Measurements from ENCODE around the gene CDADC1.

DNA sequence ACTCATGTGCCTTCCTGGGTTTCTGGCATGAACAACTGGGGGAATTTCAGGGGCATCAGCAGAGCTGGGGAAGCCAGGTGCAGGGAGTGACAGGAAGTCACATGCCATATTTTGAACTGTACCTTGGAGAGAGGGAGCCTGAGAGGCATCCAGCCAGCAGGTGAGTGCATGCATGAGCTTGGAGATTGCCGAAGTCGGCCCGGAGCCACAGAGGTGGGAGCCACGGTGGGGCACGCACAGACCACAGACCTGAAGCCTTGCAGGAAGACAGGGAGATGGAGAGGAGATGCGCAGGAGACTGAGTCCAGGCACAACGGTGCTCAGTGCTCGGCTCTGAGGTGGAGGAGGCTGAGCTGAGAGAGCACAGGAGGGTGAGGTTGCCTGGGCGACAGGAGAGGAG, 55.1 kb downstream of the CDADC1 start:
- TF ChIP-seq TAF1 (IDR thresholded peaks at IDR 0.05; ENCODE audit: borderline replicate concordance, insufficient read depth, low read length) (no peak), SIN3A (IDR thresholded peaks at IDR 0.05; ENCODE audit: borderline replicate concordance, insufficient read depth, low read length) (no peak), POLR2AphosphoS5 (IDR thresholded peaks at IDR 0.05; ENCODE audit: low read depth, low read length) (no peak), REST (IDR thresholded peaks at IDR 0.05; ENCODE audit: insufficient read depth in 1 of 2, low read depth in 2 of 2, low read length in 2 of 2) (no peak)
